IPS DF 6.9 (cell line): ENCODE results near the gene PDZD7.
A peak's percentile ranks its signal among the peaks of the same experiment; 100 is the strongest.

Experiments
- DNase-seq: peaks from one replicate; pipeline ENCODE4 v3.0.0-alpha.2; 2013; ENCODE audit warnings: low read depth, low spot score
- H3K27ac ChIP-seq: one replicate; pipeline ENCODE4 v1.5.1; 2013; ENCODE audit warnings: low read length, control low read depth
- H3K27me3 ChIP-seq: 2 replicates; pipeline ENCODE4 v1.6.1; 2013; ENCODE audit warnings: mild to moderate bottlenecking, low read length; ENCODE audit not compliant: control insufficient read depth, insufficient read depth
- H3K36me3 ChIP-seq: 2 replicates; pipeline ENCODE4 v1.6.1; 2013; ENCODE audit warnings: low read length; ENCODE audit not compliant: control insufficient read depth, insufficient read depth
- H3K4me1 ChIP-seq: 2 replicates; pipeline ENCODE4 v1.6.1; 2013; ENCODE audit warnings: low read length; ENCODE audit not compliant: control insufficient read depth, insufficient read depth
- H3K4me3 ChIP-seq: 2 replicates; pipeline ENCODE4 v1.5.1; 2013; ENCODE audit warnings: mild to moderate bottlenecking, low read length
- H3K9me3 ChIP-seq: 2 replicates; pipeline ENCODE4 v1.6.1; 2013; ENCODE audit warnings: low read length, inconsistent platforms; ENCODE audit not compliant: control insufficient read depth, insufficient read depth
- WGBS: extraction: QIAGEN DNeasy Blood & Tissue Kit; methylation state at CpG from one replicate; pipeline ENCODE4 v1.1.7; 2013; ENCODE audit warnings: mixed read lengths, missing lambda C conversion rate; ENCODE audit not compliant: insufficient read length, insufficient coverage; 5-methylcytosine and 5-hydroxymethylcytosine counted together

PDZD7 gene

DNA sequence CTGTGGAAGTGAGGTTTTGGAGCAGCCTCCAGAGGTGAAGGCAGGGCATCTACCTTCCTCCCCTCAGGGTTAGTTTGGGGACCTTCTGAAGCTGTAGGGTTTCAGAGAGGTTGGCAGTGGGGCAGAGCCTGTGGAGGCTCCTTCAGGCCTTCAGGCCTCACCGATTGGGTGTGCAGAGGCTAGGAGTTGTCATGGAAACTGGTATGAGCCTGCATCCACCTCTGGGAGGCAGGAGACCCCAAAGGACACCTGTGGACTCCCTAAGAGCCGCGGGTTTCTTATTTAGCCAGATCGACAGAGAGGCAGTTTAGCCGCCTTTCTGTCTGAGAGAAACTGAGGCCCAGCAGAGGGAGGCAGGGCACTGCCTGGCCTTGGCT is 29.3 kb downstream of the PDZD7 start:
- Histone ChIP-seq H3K4me1 (peaks cover 6% of the 10 kb centered on the region; the same call in 1 of the 2 replicates), H3K27ac (no peak overlapping the region), H3K4me3 (no peak overlapping the region), H3K9me3 (no peaks in the 10 kb centered on the region), H3K27me3 (no peaks in the 10 kb centered on the region), H3K36me3 (peaks cover 29% of the 10 kb centered on the region)
- no peak for DNase-seq
- no CpG with 5 or more reads among the region's 5 CpGs for whole genome bisulfite sequencing

DNA sequence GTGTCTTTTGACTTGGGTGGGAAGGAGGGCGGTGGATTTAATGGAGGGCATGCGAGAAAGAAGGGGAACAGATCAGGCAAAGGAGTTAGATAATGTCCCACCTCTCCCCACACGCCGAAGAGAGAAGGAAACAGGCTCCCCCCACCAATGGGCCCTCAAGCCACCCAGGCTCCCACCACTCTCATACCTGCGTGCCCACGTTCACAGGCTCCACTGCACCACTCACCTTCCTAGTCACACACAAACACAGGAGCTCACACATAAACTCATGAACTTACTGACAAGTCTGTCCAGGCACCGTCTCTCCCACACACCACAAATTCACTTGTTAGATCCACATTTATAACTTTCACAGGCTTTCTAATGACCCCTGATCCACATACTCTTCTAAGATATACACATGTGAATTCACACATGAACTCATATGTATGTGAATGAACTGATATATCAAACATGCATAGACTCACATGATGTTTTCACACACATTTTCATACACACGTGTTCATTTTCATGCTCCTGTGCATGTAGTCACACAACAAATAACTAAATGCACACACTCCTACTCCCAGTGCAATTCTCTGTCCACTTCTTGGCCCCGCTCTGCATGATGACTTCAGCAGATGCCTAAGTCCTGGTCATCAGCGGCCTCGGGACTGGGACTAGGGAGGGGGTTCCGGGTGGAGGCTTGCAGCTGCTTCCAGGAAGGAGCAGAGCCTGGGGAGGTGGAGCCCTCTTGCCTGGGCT is 29.8 kb downstream of the PDZD7 start:
- Histone ChIP-seq H3K9me3 (no peaks in the 10 kb centered on the region), H3K27me3 (no peaks in the 10 kb centered on the region), H3K4me1 (peaks cover 11% of the 10 kb centered on the region; the same call in 1 of the 2 replicates), H3K36me3 (peaks cover 24% of the 10 kb centered on the region), H3K4me3 (no peak overlapping the region; the same call in 1 of the 2 replicates), H3K27ac (no peak overlapping the region)
- WGBS, result no CpG with 5 or more reads among the region's 12 CpGs
- no peak for DNase-seq

DNA sequence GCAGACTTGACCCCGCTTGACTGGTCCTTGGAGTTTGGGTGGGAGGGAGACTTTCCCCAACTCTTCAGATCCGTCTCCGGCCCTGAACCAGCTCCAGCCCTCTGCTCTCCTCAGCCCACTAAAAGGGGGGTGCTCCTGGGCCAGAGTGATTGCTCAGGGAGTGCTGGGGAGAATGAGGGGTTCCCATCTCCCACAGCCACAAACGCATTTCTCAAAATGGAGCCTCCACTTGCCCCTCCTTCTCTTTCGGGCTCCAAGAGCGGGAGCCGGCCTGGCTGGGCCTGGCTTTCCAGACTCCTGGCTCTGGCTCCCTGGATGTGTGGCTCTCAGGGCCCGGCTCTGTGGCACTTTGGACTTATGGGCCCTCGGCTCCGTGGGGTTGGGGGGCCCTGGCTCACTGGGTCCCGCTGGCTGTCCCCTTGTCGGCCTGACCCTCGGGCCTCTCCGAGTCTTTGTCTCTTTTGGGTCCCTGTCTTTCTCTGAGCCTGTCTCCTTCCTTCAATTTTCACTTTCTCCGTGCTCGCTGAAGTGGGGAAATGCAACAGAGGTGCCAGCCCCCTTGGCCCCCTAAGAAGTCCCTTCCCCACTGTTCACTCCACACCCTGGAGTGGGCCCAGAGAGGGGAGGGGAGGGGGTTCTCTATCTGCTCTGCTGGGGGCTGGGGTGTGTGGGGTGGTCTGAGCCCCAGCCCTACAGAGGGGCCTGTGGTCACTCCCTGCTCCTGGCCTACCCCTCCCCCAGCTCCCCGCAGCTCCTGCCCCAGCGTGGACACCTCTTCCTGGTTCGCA is 30.6 kb downstream of the PDZD7 start:
- Histone ChIP-seq H3K27ac (no peak overlapping the region), H3K9me3 (no peaks in the 10 kb centered on the region), H3K4me1 (peaks cover 11% of the 10 kb centered on the region; the same call in 1 of the 2 replicates), H3K27me3 (no peaks in the 10 kb centered on the region), H3K4me3 (peak overlapping the region; percentile 73; the same call in 1 of the 2 replicates), H3K36me3 (peaks cover 16% of the 10 kb centered on the region)
- no peak for DNase-seq
- WGBS, result no CpG with 5 or more reads among the region's 19 CpGs

DNA sequence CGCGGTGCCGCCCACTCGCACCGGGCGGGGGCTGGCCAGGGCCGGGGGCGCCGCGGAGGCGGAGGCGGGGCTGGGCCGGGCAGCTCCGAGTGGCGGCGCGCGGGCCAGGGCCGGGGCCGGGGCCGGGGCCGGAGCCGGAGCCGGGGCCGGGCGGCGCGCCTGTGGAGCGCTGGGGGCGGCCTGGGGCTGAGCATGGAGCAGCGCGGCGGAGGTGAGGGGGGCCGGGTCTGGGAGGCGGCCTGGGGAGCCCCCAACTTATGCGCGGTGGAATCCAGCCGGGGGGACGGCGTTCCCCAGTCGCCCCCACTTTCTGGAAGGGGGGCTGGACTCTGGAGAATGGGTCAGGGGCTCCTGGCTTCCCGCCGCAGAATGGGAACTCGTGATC is 31.2 kb downstream of the PDZD7 start, which contains the start of gene LZTS2:
TSS of gene LZTS2 (plus strand) at position 67 of the 385 bp plus-strand sequence. CDS start 2,731 bp downstream, outside the sequence.
- peaks cover 11% of the 10 kb centered on the region; the same call in 1 of the 2 replicates for H3K4me1 ChIP-seq
- no CpG with 5 or more reads among the region's 44 CpGs for WGBS
- H3K27me3 ChIP-seq, result no peaks in the 10 kb centered on the region
- H3K4me3 ChIP-seq, result peak within 1 kb of the TSS; percentile 73
- no peak for DNase-seq
- no peak within 1 kb of the TSS for H3K27ac ChIP-seq
- no peaks in the 10 kb centered on the region for H3K9me3 ChIP-seq
- peaks cover 15% of the 10 kb centered on the region for H3K36me3 ChIP-seq

DNA sequence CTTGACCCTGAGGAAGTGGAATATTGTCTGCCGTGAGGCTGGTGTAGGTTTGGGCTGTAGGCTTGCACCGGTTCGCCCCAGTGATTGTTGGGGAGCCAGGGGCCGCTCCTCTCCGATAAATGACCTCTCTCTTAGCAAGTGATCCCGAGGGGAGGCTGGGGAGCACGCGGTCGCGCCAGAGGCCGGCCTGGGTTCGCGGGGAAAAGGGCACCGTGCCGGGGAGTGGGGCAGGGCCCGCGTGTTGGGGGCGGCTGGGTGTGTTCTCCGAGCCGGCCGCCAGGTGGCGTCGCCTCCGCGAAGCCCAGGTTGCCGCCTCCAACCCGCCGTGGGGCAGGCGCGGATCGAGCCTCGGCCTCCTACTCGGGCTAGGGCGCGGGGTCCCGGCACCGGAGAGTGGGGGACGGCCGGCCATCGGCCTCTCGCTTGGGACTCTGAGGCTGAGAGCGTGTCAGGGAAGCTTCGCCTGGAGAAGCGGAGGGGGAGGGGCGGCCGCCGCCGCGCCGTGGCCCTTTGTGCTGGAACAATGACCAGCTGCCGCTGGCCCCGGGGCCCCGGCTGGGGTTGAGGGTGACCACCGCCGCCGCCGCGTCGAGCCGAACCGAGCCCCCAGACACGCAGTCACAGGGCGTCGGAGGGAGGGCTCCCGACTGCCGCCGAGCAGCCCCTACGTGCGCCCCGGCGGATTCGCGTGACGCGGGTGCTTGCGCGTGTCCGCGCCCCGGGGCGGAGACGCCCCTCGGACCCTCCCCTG is 31.8 kb downstream of the PDZD7 start:
- H3K4me1 ChIP-seq, result peaks cover 11% of the 10 kb centered on the region; the same call in 1 of the 2 replicates
- DNase-seq, result no peak
- H3K4me3 ChIP-seq, result peak overlapping the region; percentile 73
- H3K9me3 ChIP-seq, result no peaks in the 10 kb centered on the region
- peaks cover 15% of the 10 kb centered on the region for H3K36me3 ChIP-seq
- no CpG with 5 or more reads among the region's 83 CpGs for WGBS
- no peaks in the 10 kb centered on the region for H3K27me3 ChIP-seq
- no peak overlapping the region for H3K27ac ChIP-seq

DNA sequence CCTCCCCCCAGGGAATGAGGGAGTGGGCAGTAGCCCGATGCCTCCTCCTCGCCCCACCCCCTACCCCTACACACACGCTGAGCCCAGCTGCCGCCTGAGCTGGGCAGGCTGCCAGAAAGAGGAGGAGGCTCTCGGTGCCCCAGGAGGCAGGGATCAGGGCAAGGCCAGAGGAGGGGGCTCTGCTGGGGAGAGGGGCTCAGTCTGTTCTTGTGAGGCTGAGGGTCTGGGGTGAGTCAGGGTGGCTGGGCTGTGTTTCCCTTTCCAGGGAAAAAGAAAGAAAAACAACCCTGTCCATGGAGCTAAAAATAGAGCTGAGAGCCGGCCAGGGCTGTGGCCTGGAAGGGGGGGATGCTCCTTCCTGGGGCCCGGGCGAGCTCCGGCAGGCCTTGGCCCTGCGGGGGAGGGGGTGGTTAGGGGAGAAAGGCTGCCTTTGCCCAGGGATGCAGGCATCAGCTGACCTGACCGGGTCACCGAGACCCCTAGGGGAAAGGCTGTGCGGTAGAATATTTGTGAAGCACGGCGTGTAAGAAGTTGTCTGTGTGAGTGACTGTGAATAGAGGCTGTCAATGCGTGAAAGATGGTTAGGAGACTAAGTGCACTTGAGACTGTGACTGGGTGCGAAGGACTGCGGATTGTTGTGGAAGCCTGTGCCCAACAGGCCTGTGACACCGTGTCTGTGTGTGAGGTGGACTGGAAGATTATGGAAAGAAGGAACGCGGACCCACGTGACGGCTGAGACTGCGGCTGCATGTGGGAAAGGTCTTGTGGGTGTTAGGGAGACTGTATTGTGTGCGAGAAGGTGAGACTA is 32.5 kb downstream of the PDZD7 start:
- no peak for DNase-seq
- H3K27ac ChIP-seq, result no peak overlapping the region
- H3K4me3 ChIP-seq, result peak overlapping the region; percentile 73
- H3K4me1 ChIP-seq, result peaks cover 11% of the 10 kb centered on the region; the same call in 1 of the 2 replicates
- H3K27me3 ChIP-seq, result no peaks in the 10 kb centered on the region
- H3K9me3 ChIP-seq, result no peaks in the 10 kb centered on the region
- no CpG with 5 or more reads among the region's 25 CpGs for WGBS
- peaks cover 7% of the 10 kb centered on the region for H3K36me3 ChIP-seq

DNA sequence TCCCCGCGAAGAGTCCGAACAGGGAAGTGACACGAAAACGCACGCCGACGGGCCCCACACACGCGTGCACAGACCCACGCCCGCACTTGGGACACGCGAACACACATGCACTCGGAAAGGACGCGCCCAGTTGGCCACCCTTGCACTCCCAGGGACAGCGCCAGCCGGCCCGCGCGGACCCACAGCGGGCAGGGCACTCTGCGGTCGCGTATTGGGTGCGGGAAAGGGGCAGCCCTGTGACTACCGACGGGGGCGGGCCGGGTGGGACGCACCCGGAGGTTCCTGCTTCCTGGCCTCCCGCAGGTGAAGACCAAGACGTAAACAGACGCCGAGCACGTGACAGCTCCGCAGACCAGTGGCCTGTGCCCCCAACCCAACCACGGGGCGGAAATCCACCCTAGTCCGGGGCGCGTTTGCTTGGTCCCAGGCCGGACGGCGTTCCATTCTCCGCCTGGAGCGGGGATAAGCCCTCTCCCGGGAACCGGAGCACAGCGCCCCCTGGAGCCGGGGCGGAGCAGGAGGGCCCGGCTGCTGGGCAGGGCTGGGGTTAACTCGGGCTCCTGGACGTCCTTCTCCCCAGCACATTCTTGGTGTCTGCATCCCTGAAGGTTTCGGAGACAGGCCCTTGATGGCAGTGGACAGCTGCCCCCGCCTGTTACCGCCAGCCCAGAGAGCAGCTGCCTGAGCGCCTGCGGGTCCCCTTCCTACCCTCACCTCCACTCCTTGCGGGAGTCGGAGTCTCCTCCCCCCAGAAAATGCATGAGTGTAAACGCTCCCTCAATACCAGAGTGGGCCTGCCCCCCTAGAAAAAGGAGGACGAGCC is 33.4 kb downstream of the PDZD7 start:
- Histone ChIP-seq H3K27ac (no peak overlapping the region), H3K36me3 (0 out of 2 replicates have a peak, but pooled peaks cover 4% of the 10 kb centered on the region), H3K27me3 (no peaks in the 10 kb centered on the region), H3K4me3 (peak overlapping the region; percentile 73), H3K9me3 (no peaks in the 10 kb centered on the region), H3K4me1 (peaks cover 11% of the 10 kb centered on the region; the same call in 1 of the 2 replicates)
- WGBS, result no CpG with 5 or more reads among the region's 66 CpGs
- DNase-seq, result no peak

DNA sequence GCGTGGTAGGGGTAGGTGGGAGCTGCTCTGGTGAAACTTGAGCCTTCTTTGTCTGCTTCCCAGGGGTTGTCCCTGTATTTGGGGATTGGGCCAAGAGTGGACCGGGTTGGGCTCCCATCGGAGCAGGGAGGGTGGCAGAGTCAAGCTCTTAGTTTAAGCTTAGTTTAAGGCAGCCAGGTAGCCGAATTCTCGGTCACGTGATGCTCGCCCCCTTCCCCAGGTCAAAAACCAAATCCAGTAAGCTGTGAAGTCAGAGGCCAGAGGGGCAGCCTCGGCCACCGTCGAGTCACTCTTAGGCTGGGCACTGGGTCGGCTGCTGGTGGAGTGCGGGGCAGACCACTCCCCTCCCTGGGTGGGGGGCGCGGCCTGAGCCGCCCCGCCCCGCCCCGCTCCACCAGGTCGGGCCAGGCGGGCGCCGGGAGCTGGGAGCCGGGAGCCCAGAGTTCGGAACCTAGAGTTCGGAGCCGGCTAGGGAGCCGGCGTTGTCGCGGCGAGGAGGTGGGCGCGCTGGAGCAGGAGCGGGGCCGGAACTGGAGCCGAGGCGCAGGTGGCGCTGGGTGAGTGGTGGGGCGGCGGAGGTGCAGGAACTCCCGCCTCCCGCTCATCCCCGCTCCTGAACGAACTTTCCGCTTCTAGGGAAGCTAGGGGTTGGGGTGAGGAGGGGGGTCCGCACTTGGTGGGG is 34.1 kb downstream of the PDZD7 start:
- H3K36me3 ChIP-seq, result 0 out of 2 replicates have a peak, but pooled peaks cover 4% of the 10 kb centered on the region

More for the DNA sequence above, 34.1 kb downstream of the PDZD7 start:
- Histone ChIP-seq H3K27ac (no peak overlapping the region), H3K9me3 (no peaks in the 10 kb centered on the region), H3K27me3 (no peaks in the 10 kb centered on the region), H3K4me3 (peak overlapping the region; percentile 73; the same call in 1 of the 2 replicates), H3K4me1 (peaks cover 11% of the 10 kb centered on the region; the same call in 1 of the 2 replicates)
- WGBS, result no CpG with 5 or more reads among the region's 46 CpGs
- DNase-seq, result no peak
